Esophagus muscularis mucosa (tissue), 4 donors: ENCODE measurements around the gene ARID1B. TPM values are rescaled to one million over a fixed set of nuclear protein-coding genes. Genes with fewer than 3 reads are reported as not detected.

Experiments used
- DNase-seq: peaks from one replicate; pipeline ENCODE4 v3.0.0-alpha.2; 2017; ENCODE audit errors: extremely low spot score
- H3K27ac ChIP-seq, 4 donors: fragments of 200-600 bp; sonication (generic); replicated peaks in 1 of 4; 1 replicate in 3 of 4; 2 replicates in 1 of 4; pipeline ENCODE4 v1.5.1; 2016 to 2019; ENCODE audit warnings: mild to moderate bottlenecking in 1 of 4
- H3K27me3 ChIP-seq, 4 donors: fragments of 200-600 bp; sonication (generic); one replicate each; pipeline versions ENCODE4 v1.5.1 to v1.6.0; 2016 to 2019
- H3K36me3 ChIP-seq, 4 donors: fragments of 200-600 bp; sonication (generic); one replicate each; pipeline ENCODE4 v1.5.1; 2016 to 2019
- H3K4me1 ChIP-seq, 4 donors: fragments of 200-600 bp; sonication (generic); one replicate each; pipeline ENCODE4 v1.5.1; 2016 to 2019
- H3K4me3 ChIP-seq, 4 donors: fragments of 200-600 bp; sonication (generic); 1 replicate in 2 of 4; 2 replicates in 2 of 4; pipeline ENCODE4 v1.5.1; 2016 to 2019; ENCODE audit warnings: mild to moderate bottlenecking in 4 of 4, moderate library complexity in 1 of 4
- H3K9me3 ChIP-seq, 4 donors: fragments of 200-600 bp; sonication (generic); 1 replicate in 3 of 4; 2 replicates in 1 of 4; pipeline ENCODE4 v1.5.1; 2016 to 2019
- EP300 ChIP-seq: sonication (generic); formaldehyde crosslinking; IDR thresholded peaks from one replicate; pipeline ENCODE4 v1.6.1; 2017; ENCODE audit warnings: antibody characterized with exemption
- POLR2A ChIP-seq: fragments of 450-650 bp; IDR thresholded peaks from one replicate; pipeline ENCODE4 v1.6.1; 2017; ENCODE audit warnings: antibody characterized with exemption, moderate library complexity, mild to moderate bottlenecking, low read depth
- POLR2AphosphoS5 ChIP-seq, 2 donors: sonication (generic); formaldehyde crosslinking; IDR thresholded peaks; one replicate each; pipeline ENCODE4 v1.6.1; 2017; ENCODE audit warnings: antibody characterized with exemption in 2 of 2
- WGBS: methylation state at CpG from one replicate; pipeline ENCODE4 v1.1.5; 2018; 5-methylcytosine and 5-hydroxymethylcytosine counted together
- intact Hi-C: fragments of 100-400 bp; cut with DNase I; formaldehyde crosslinking; loops from one replicate; pipeline ENCODE4 v1.15.1; 2023
- total RNA-seq, 4 donors: library from RNA; depleted of rRNA; stranded (reverse); fragments of >200 nt; gene quantifications; one replicate each; pipeline versions ENCODE4 v1.1.0 to v1.2.1, GENCODE V29; 2016
- TF ChIP-seq, protein P1 (sequence below), 3 experiments: fragments of 200-600 bp in 2 of 3; fragments of 450-650 bp in 1 of 3; sonication (generic) in 2 of 3; IDR thresholded peaks; one replicate each; pipeline ENCODE4 v1.5.1; 2017 to 2019; ENCODE audit warnings: antibody characterized with exemption in 3 of 3, mild to moderate bottlenecking in 2 of 3, moderate library complexity in 1 of 3

ARID1B gene
- total RNA-seq, 4 donors from 2014 or later: 55.0 to 87.2 (median 72.7) TPM

DNA sequence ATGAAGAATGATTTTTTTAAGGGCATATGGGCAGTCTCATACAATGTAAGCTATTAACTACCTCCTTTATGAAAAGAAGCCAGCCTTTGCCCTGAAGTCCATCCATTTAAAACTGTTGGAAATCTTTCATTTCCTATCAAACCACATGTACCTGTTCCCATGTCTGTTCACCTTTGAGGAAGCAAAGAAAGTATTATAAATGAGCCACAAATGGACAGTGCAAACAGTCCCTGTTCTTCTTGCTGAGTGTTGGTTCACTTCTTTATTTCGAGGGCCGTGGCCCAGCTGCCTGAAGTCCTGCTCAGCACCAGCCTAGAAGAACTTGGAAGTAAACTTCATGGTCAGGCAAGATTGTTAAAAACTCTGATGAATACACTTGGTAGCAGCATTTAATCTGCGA is 433.8 kb downstream of the ARID1B start:
- no peaks in the 10 kb centered on the region for H3K27me3 ChIP-seq
- H3K27ac ChIP-seq: no peak overlapping the region
- peaks cover 15 to 26% (median 22%) of the 10 kb centered on the region in 4 donors for H3K36me3 ChIP-seq
- TF ChIP-seq, protein P1, sequence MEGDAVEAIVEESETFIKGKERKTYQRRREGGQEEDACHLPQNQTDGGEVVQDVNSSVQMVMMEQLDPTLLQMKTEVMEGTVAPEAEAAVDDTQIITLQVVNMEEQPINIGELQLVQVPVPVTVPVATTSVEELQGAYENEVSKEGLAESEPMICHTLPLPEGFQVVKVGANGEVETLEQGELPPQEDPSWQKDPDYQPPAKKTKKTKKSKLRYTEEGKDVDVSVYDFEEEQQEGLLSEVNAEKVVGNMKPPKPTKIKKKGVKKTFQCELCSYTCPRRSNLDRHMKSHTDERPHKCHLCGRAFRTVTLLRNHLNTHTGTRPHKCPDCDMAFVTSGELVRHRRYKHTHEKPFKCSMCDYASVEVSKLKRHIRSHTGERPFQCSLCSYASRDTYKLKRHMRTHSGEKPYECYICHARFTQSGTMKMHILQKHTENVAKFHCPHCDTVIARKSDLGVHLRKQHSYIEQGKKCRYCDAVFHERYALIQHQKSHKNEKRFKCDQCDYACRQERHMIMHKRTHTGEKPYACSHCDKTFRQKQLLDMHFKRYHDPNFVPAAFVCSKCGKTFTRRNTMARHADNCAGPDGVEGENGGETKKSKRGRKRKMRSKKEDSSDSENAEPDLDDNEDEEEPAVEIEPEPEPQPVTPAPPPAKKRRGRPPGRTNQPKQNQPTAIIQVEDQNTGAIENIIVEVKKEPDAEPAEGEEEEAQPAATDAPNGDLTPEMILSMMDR (IDR thresholded peaks at IDR 0.05): no peak
- TF ChIP-seq POLR2AphosphoS5 (IDR thresholded peaks at IDR 0.05) (no peak), POLR2A (no peak), EP300 (no peak)
- intact Hi-C loops: no loop called here
- no peaks in the 10 kb centered on the region for H3K4me1 ChIP-seq
- no peak overlapping the region for H3K4me3 ChIP-seq
- 94% methylated on average over 3 of the region's 3 CpGs for WGBS
- no peaks in the 10 kb centered on the region for H3K9me3 ChIP-seq
- DNase-seq: no peak

GRCh38 chr6:157211603-157212455 is 434.7 kb downstream of the ARID1B start:
- Histone ChIP-seq H3K27me3 (no peaks in the 10 kb centered on the region), H3K4me1 (no peaks in the 10 kb centered on the region), H3K9me3 (no peaks in the 10 kb centered on the region), H3K27ac (no peak overlapping the region), H3K36me3 (peaks cover 8 to 17% (median 13%) of the 10 kb centered on the region in 4 donors), H3K4me3 (no peak overlapping the region)
- no peak for DNase-seq
- intact Hi-C loops: no loop called here
- no peak for TF ChIP-seq POLR2A
- TF ChIP-seq EP300: no peak
- TF ChIP-seq, protein P1 (IDR thresholded peaks at IDR 0.05): no peak
- TF ChIP-seq POLR2AphosphoS5 (IDR thresholded peaks at IDR 0.05): no peak
- 86% methylated on average over 10 of the region's 11 CpGs for WGBS

GRCh38 chr6:157213426-157213825 is 436.2 kb downstream of the ARID1B start:
- 97% methylated on average over 9 of the region's 9 CpGs for WGBS

DNA sequence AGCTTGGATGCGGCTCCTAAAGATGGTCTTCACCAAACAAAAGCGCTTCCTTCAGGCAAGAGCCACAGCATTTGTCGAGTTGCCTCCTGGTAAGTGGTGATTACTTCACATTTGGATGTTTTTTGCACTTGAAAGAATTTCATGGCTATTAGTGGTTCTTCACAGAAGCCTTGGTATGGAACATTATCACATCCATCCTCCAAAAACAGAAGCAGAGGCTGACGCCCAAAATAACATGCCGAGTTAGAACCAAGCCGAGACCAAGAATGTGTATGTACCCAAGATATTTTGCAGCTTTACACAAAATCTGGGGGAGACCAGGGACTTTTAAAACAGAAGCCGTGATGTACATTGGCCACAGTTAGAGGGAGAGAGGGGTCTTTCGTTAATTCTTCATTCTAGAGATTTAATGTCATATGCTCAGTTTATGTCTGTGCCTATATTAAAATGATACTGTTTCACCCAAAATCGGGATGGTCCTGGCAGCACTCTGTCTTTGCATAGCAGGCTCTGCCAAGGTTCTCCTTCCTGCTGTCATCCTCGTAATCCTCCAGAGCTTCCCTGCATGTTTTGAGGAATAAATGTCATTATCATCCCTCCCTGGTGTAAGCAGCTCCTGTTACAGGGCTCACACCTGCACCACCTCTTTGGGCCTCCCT is 436.9 kb downstream of the ARID1B start:
- H3K27me3 ChIP-seq: no peaks in the 10 kb centered on the region
- H3K36me3 ChIP-seq: peaks cover 0 to 6% (median 0%) of the 10 kb centered on the region in 4 donors
- no peak overlapping the region for H3K27ac ChIP-seq
- no peak for DNase-seq
- no peaks in the 10 kb centered on the region for H3K9me3 ChIP-seq
- WGBS: 83% methylated on average over 10 of the region's 10 CpGs
- intact Hi-C loops: no loop called here
- TF ChIP-seq POLR2A (no peak), EP300 (no peak), POLR2AphosphoS5 (IDR thresholded peaks at IDR 0.05) (no peak)
- TF ChIP-seq, protein P1 (IDR thresholded peaks at IDR 0.05): no peak
- no peak overlapping the region for H3K4me3 ChIP-seq
- H3K4me1 ChIP-seq: no peaks in the 10 kb centered on the region

More at GRCh38 chr6:157213426-157213825, 436.2 kb downstream of the ARID1B start:
- Histone ChIP-seq H3K27me3 (no peaks in the 10 kb centered on the region), H3K9me3 (no peaks in the 10 kb centered on the region), H3K27ac (no peak overlapping the region), H3K4me1 (no peaks in the 10 kb centered on the region), H3K36me3 (peaks cover 0 to 6% (median 0%) of the 10 kb centered on the region in 4 donors), H3K4me3 (no peak overlapping the region)
- TF ChIP-seq, protein P1 (IDR thresholded peaks at IDR 0.05): no peak
- no peak for TF ChIP-seq POLR2AphosphoS5 (IDR thresholded peaks at IDR 0.05)
- TF ChIP-seq EP300: no peak
- no peak for TF ChIP-seq POLR2A
- intact Hi-C loops: no loop called here
- DNase-seq: no peak
